HCT116 (cell line): ENCODE results near the gene BNC2.

Source experiments
- ATF3 ChIP-seq: IDR thresholded peaks from 2 replicates; pipeline ENCODE4 v1.6.1; 2012
- CBX3 ChIP-seq: IDR thresholded peaks from 2 replicates; pipeline ENCODE4 v1.6.1; 2012; ENCODE audit warnings: low read depth
- CTCF ChIP-seq, 3 experiments: fragments of 200-600 bp in 1 of 3; sonication (generic) in 1 of 3; IDR thresholded peaks in 2 of 3; conservative IDR thresholded peaks in 1 of 3; 2 replicates each; pipeline ENCODE4 v1.5.1; 2012 to 2017; ENCODE audit warnings: low read depth in 2 of 3, low read length in 2 of 3, antibody characterized with exemption in 1 of 3, borderline replicate concordance in 1 of 3, control low read depth in 1 of 3, mild to moderate bottlenecking in 1 of 3, mixed read lengths in 1 of 3, mixed run types in 1 of 3, moderate library complexity in 1 of 3; ENCODE audit not compliant: insufficient read depth in 1 of 3
- EZH2 ChIP-seq: fragments of 200-600 bp; sonication (generic); IDR thresholded peaks from 2 replicates; pipeline ENCODE4 v1.6.1; 2017; ENCODE audit warnings: antibody characterized with exemption, mixed run types
- POLR2A ChIP-seq: IDR thresholded peaks from 2 replicates; pipeline ENCODE4 v1.7.0; 2011; ENCODE audit warnings: borderline replicate concordance; ENCODE audit not compliant: insufficient read depth, insufficient read length; ENCODE audit errors: extremely low read depth
- REST ChIP-seq: IDR thresholded peaks from 2 replicates; pipeline ENCODE4 v1.6.1; 2012; ENCODE audit warnings: low read depth
- SRF ChIP-seq: IDR thresholded peaks from 2 replicates; pipeline ENCODE4 v1.6.1; 2012; ENCODE audit warnings: low read depth
- ZBTB33 ChIP-seq: IDR thresholded peaks from 2 replicates; pipeline ENCODE4 v1.6.1; 2011; ENCODE audit warnings: mild to moderate bottlenecking, low read length, moderate library complexity; ENCODE audit not compliant: insufficient replicate concordance; ENCODE audit errors: extremely low read depth

GRCh38 chr9:16718952-16719351, 151.5 kb downstream of the BNC2 start:
- no peak for TF ChIP-seq CTCF (IDR thresholded peaks at IDR 0.05 in 2 of 3, conservative IDR thresholded peaks at IDR 0.05 in 1 of 3; ENCODE audit: borderline replicate concordance in 1 of 3, insufficient read depth in 1 of 3, low read depth in 2 of 3, low read length in 2 of 3)
- no peak for TF ChIP-seq ATF3
- TF ChIP-seq SRF, result no peak
- TF ChIP-seq REST, result no peak
- TF ChIP-seq ZBTB33, result no peak
- no peak for TF ChIP-seq POLR2A
- TF ChIP-seq CBX3, result no peak
- TF ChIP-seq EZH2, result no peak
